Measurements from ENCODE around the gene GRPEL1.
A peak's percentile ranks its signal among the peaks of the same experiment; 100 is the strongest.

GRPEL1 gene

DNA sequence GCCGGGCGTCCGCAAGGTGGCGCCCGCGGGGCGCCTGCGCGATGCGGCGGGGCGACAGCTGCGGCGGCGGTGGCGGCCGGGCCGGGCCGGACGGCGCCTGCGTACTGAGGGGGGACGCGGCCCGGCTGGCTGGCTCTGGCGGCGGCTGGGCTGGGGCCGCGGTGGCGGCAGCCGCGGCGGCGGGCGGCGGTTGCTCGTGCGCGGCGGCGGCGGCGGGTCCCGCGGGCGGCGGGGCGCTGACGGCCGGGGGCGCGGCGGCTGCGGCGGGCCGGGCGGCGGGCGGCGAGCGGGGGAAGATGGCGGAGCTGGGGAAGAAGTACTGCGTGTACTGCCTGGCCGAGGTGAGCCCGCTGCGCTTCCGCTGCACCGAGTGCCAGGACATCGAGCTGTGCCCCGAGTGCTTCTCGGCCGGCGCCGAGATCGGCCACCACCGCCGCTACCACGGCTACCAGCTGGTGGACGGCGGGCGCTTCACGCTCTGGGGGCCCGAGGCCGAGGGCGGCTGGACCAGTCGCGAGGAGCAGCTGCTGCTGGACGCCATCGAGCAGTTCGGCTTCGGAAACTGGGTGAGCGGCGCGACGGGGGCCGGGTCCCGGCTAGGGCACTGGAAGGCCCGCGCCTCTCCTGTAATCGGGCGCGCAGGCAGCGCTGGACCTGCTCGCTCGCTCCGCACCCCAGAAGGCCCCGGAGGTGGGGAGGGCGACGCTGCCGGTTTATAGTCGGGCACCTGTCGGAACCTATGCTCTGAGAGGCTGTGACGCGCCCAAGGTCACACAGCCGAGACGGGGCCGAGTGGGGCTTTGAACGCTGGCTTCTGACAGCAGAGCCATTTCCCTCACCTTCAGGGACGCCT lies 24.4 kb downstream of the GRPEL1 start, which contains the start of gene TADA2B:
TADA2B (plus strand) TSS at position 89 of the 853 bp plus-strand sequence; CDS start at position 297, 208 bp downstream.
- peak within 1 kb of the TSS; percentile 92 for H3K4me2 ChIP-seq (ENCODE audit: low read length)
- peaks cover 4% of the 10 kb centered on the region for H3F3A ChIP-seq (ENCODE audit: control insufficient read depth, insufficient read depth)
- H3K4me3 ChIP-seq (ENCODE audit: low read length), result peak within 1 kb of the TSS; percentile 99
- H3K27ac ChIP-seq (ENCODE audit: low read depth, low read length), result peak within 1 kb of the TSS; percentile 43
- H3K9me3 ChIP-seq (ENCODE audit: control insufficient read depth, insufficient read depth, low read length), result no peaks in the 10 kb centered on the region
- H3K27me3 ChIP-seq (ENCODE audit: control insufficient read depth, low read length), result peaks cover 9% of the 10 kb centered on the region
- peaks cover 36% of the 10 kb centered on the region for H3K4me1 ChIP-seq (ENCODE audit: control insufficient read depth, low read length)
- peaks cover 14% of the 10 kb centered on the region for H4K20me1 ChIP-seq (ENCODE audit: control insufficient read depth, insufficient read depth, low read depth, low read length)
- no peaks in the 10 kb centered on the region for H3K9me2 ChIP-seq (replicated peaks; ENCODE audit: control insufficient read depth, low read length)
- H3K79me2 ChIP-seq (ENCODE audit: control insufficient read depth, low read length), result peaks cover 49% of the 10 kb centered on the region
- peaks cover 21% of the 10 kb centered on the region for H3K36me3 ChIP-seq (ENCODE audit: control insufficient read depth, low read length)
- TF ChIP-seq, protein P1, sequence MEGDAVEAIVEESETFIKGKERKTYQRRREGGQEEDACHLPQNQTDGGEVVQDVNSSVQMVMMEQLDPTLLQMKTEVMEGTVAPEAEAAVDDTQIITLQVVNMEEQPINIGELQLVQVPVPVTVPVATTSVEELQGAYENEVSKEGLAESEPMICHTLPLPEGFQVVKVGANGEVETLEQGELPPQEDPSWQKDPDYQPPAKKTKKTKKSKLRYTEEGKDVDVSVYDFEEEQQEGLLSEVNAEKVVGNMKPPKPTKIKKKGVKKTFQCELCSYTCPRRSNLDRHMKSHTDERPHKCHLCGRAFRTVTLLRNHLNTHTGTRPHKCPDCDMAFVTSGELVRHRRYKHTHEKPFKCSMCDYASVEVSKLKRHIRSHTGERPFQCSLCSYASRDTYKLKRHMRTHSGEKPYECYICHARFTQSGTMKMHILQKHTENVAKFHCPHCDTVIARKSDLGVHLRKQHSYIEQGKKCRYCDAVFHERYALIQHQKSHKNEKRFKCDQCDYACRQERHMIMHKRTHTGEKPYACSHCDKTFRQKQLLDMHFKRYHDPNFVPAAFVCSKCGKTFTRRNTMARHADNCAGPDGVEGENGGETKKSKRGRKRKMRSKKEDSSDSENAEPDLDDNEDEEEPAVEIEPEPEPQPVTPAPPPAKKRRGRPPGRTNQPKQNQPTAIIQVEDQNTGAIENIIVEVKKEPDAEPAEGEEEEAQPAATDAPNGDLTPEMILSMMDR (IDR thresholded peaks at IDR 0.05; ENCODE audit: low read depth, low read length, poor library complexity, severe bottlenecking), result no peak
- TF ChIP-seq EZH2phosphoT487 (IDR thresholded peaks at IDR 0.05; ENCODE audit: borderline replicate concordance, low read length), result no peak

DNA sequence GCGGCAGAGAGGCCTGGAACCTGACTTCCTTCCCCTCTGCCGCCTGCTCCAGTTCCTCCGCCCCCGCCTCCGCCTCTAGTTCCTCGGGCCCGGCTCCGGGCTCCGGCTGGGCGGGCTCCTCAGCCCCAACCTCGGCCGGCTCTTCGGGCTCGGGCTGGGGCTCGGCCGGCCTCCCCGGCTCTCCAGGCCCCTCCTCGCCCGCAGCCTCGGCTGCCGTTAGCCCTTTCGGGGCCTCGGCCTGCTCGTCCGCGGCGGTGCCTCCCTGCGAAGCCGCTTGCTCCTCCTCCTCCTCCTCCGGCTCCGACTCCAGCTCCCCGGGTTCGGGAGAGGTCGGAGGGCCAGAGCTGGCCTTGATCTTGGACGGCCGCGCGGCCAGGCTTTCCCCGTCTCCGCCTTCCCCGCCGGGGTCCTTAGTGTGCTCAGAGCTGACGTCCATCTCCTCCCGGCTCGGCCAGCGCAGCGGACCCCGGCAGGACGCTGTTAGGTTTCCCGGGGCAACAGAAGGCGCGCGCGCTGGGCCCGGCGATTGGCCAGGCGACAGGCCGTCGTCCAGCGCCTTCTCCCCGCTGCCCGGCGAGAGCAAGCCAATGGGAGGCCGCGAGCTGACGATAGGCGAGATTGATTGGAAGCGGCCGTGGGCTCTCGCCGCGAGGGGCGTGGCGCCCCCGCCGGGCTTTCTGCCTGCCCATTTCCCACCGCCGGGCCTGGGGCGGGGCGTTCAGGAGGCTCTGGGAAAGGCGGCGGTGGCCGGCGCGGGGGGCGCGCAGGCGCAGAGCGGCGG lies 25.2 kb downstream of the GRPEL1 start:
- Histone ChIP-seq H3F3A (ENCODE audit: control insufficient read depth, insufficient read depth) (peaks cover 4% of the 10 kb centered on the region), H3K4me1 (ENCODE audit: control insufficient read depth, low read length) (peaks cover 36% of the 10 kb centered on the region), H3K9me2 (replicated peaks; ENCODE audit: control insufficient read depth, low read length) (no peaks in the 10 kb centered on the region), H3K4me2 (ENCODE audit: low read length) (peak overlapping the region; percentile 73), H3K9me3 (ENCODE audit: control insufficient read depth, insufficient read depth, low read length) (no peaks in the 10 kb centered on the region), H3K4me3 (ENCODE audit: low read length) (peak overlapping the region; percentile 71), H4K20me1 (ENCODE audit: control insufficient read depth, insufficient read depth, low read depth, low read length) (peaks cover 14% of the 10 kb centered on the region), H3K79me2 (ENCODE audit: control insufficient read depth, low read length) (peaks cover 42% of the 10 kb centered on the region), H3K27ac (ENCODE audit: low read depth, low read length) (no peak overlapping the region), H3K27me3 (ENCODE audit: control insufficient read depth, low read length) (peaks cover 9% of the 10 kb centered on the region), H3K36me3 (ENCODE audit: control insufficient read depth, low read length) (peaks cover 21% of the 10 kb centered on the region)
- TF ChIP-seq, protein P1 (IDR thresholded peaks at IDR 0.05; ENCODE audit: low read depth, low read length, poor library complexity, severe bottlenecking), result no peak
- TF ChIP-seq EZH2phosphoT487 (IDR thresholded peaks at IDR 0.05; ENCODE audit: borderline replicate concordance, low read length), result no peak

DNA sequence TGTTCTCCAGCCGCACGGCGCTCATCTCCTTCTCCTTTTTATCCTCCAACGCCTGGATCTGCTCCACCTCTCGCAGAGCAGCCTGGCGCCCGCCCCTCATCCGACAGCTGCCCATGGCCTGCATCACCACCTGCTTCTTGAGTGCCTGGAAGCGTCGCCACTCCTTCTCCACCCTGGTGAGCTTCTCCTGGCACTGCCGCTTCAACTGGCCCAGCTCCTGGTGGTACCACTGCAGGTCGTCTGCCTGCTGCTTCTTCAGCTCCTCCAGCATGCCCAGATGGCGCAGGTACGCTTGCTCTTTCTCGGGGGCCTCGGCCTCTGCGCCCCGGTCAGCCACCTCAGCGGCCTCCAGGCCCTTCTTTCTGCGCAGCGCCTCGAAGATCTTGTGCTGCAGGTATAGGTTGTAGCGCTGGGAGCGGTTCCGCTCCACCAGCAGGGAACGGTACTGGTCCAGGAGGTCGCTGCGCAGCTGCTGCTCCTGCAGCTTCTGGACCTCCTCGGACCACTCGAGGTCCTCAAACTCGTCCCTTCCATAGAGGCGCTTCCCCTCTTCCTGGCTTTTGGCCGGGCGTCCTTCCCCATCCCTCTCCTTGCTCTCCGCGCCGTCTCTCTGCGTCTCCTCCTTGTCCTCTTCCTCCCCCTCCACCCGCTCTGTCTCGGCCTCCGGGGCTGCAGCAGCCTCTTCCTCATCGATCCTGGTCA lies 25.9 kb downstream of the GRPEL1 start:
- peaks cover 4% of the 10 kb centered on the region for H3F3A ChIP-seq (ENCODE audit: control insufficient read depth, insufficient read depth)
- no peak overlapping the region for H3K27ac ChIP-seq (ENCODE audit: low read depth, low read length)
- H3K4me3 ChIP-seq (ENCODE audit: low read length), result peak overlapping the region; percentile 71
- peaks cover 35% of the 10 kb centered on the region for H3K79me2 ChIP-seq (ENCODE audit: control insufficient read depth, low read length)
- H3K27me3 ChIP-seq (ENCODE audit: control insufficient read depth, low read length), result peaks cover 9% of the 10 kb centered on the region
- H4K20me1 ChIP-seq (ENCODE audit: control insufficient read depth, insufficient read depth, low read depth, low read length), result peaks cover 14% of the 10 kb centered on the region
- H3K9me3 ChIP-seq (ENCODE audit: control insufficient read depth, insufficient read depth, low read length), result no peaks in the 10 kb centered on the region
- no peaks in the 10 kb centered on the region for H3K9me2 ChIP-seq (replicated peaks; ENCODE audit: control insufficient read depth, low read length)
- peaks cover 21% of the 10 kb centered on the region for H3K36me3 ChIP-seq (ENCODE audit: control insufficient read depth, low read length)
- peak overlapping the region; percentile 73 for H3K4me2 ChIP-seq (ENCODE audit: low read length)
- H3K4me1 ChIP-seq (ENCODE audit: control insufficient read depth, low read length), result peaks cover 36% of the 10 kb centered on the region
- TF ChIP-seq, protein P1 (IDR thresholded peaks at IDR 0.05; ENCODE audit: low read depth, low read length, poor library complexity, severe bottlenecking), result no peak
- TF ChIP-seq EZH2phosphoT487 (IDR thresholded peaks at IDR 0.05; ENCODE audit: borderline replicate concordance, low read length), result no peak
